ENCODE data around the gene SDC3.

The SDC3 gene

DNA sequence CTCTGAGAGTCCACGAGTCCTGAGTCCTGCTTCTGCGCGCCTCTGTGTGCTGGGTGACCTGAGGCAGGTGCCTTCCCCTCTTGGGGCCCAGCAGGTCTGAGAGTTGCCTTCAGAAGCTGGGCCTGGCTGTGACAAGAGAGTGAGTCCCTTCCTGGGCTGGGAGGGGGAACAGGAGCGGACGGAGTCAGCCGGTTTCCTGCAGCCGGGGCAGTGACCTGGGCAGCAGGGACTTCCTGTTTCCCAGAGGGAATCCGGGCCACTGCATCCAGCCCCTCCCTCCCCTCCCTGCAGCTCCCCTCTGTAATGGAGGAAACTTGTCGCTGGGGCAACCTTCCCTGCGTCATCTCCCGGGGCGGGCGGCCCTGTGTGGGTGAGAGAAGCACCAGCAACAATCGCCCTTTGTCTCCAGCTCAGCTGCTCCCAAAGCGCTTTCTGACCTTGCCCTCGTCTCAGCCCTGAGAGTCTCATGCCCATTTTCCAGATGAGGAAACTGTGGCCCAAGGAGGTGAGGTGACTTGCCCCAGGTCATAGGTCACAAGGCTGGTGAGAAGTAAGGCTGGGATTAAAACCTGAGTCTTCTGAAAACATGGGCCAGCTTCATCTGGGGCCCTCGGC is 61.1 kb downstream of the SDC3 start:
- DNase-seq (ENCODE audit: low spot score) = peak; percentile 94

DNA sequence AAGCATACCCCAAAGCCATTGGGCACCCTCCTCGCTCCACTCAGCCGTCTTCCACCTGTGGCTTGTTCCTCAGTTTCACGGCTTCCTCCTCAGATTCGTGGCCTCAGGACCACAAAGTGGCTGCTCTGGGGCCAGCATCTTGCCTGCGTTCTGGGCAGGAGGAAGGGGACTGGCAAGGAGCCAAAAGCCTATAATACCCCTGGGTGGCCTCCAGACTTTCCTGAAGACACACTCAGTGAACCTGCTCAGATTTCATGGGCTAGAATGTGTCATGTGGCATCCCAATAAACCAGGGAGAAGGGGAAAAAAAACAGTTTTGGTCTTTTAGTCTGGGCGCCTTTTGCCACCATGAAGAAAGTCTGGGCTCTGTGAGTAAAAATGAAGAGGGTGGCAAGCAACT is 62.0 kb downstream of the SDC3 start:
- DNase-seq (ENCODE audit: low spot score) = no peak

DNA sequence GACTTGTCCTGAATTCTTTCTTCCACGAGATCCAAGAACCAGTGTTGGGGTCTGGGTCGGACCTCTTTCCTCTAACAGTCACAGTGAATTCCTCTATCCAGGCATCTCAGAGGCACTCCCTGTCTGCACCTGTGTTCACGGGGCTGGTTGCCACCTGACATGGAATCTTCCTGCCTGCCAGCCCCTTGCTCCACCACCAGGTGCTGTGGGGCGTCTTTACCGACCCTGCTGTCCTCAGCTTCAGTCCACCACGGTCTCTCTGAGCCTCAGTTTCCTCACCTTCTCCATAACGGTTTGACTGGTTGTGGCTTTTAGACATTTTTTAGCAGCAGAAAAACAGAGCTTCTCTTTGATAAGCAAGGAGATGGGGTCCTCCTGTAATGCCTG is 62.7 kb downstream of the SDC3 start:
- no peak for DNase-seq (ENCODE audit: low spot score)

DNA sequence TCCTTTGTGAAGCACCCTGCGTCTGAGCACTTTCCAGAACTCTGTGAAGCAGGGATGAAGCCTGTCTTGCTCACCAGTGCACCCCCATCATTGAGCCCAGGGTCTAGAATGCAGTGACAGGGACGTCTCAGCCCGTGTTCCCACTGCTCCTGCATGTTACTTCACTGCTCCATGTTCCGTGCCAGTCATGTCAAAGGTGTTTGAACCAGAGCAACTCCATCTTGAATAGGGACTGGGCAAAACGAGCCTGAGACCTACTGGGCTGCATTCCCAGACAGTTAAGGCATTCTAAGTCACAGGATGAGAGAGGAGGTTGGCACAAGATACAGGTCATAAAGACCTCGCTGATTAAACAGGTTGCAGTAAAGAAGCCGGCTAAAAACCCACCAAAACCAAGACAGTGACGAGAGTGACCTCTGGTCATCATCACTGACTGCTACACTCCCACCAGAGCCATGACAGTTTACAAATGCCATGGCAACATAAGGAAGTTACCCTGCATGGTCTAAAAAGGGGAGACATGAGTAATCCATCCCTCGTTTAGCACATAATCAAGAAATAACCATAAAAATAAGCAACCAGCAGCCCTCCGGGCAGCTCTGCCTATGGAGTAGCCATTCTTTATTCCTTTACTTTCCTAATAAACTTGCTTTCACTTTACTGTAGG is 63.2 kb downstream of the SDC3 start:
- no peak for DNase-seq (ENCODE audit: low spot score)

DNA sequence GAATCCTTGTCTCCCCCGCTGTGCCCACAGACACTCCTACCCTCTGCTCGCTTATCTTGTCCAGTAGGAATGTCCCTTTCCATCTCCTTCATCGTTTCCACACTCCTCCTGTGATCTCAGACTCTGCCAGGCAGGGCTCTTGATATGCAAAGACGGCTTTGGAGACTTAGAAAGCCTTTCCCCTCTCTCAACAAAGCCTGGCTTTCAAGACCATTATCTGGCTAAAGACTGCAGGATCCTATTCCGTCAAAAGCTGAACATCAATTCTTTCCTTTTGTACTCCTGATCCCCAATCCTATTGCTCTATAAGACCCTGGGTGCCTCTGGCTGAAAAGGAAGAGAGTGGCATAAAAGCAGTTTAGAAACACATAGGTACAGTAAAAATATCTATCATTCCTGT is 63.9 kb downstream of the SDC3 start:
- no peak for DNase-seq (ENCODE audit: low spot score)

DNA sequence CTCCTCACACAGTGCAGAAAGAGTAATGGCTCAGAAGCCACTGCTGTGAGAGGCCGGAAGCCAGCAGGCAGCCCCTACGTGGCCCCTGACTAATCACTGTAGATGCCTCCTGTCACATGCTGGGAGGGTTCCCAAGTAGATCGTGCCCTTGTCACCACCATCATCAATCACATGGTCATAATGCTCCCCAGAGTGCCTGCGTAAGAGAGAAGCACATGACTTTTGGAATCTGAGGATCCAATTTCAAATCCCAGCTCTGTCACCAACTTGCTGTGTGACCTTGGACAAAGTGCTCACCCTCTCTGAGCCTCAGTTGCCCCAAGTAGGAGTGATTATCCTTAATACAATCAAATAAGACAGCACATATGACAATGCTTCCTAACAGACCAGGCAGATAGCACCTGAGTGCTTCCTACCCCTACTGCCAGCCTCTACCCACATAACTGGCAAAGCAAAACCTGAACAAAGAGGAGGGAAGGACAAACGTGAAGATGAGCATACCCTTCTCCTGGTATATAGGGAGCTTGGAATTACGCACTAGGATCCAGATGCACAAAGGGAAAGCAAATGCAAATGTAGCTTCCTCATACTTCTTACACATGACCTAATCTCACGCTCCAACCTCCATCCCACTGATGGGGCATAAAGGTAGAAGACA is 65.7 kb downstream of the SDC3 start:
- DNase-seq (ENCODE audit: low spot score) = no peak

DNA sequence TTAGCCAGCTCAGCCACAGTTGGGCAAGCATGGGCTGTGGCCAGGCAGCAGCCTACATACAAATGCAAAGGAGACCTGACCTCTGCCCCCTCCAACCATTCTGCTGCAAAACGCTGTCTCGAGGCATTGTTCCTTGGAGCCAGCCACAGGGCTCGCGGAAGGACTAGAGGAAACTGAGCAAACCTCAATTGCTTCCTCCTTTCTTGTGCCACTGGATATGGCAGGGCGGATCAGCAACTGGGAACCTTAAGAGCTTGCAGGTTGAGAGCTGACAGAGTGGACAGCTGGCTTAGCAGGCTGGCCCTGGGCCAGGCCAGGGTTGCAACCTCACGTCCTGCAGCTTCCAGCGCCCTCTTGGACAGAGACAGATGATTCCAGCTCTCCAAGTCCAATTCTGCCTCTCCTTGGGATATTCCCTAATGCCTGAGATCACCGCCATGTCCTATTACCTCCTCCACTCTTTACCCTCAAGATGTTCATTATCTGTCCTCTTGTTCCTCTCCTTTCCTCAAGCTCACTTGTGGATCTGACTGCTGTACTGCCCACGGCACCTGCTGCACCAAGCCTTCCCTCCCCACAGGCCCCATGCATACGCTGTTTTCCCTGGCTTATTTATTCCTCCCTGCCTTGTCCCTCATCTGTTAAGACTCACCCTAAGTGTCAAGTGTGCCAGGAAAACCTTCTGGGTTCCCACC is 67.5 kb downstream of the SDC3 start:
- DNase-seq (ENCODE audit: low spot score) = no peak

DNA sequence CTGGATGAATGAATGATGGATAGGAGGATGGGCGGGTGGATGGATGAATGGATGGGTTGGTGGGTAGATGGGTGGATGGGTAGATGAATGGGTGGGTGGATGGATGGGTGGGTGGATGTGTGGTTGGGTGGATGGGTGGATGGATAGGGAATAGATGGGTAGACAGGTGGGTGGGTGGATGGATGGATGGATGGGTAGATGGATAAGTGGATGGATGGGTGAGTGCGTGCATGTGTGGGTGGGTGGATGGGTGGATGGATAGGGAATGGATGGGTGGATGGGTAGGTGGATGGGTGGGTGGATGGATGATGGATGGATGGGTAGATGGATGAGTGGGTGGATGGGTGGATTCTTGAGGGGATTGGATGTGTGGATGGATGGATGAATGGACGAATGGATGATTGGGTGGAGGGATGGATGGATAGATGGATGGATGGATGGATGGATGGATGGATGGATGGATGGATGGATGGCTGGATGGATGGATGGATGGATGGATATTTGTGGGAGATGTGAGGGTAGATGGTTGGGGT is 68.7 kb downstream of the SDC3 start:
- DNase-seq (ENCODE audit: low spot score) = no peak

DNA sequence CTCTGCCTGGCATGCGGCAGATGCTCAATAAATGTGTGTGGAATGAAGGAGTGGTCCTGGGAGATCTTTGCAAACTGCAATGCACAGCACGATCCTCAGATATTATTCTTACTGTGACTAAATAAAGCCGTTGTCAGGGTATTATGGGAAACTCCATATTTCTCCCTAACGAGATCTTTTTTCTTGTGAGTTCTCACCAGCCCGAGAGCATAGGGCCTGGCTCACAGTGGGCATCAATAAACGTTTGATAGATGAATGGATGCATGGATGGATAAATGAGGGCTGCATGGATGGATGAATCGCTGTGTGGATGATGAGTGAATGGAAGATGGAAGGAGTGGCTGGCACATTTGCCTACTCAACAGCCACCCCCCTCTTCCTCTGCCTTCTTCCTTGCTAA is 69.6 kb downstream of the SDC3 start:
- DNase-seq (ENCODE audit: low spot score) = no peak

DNA sequence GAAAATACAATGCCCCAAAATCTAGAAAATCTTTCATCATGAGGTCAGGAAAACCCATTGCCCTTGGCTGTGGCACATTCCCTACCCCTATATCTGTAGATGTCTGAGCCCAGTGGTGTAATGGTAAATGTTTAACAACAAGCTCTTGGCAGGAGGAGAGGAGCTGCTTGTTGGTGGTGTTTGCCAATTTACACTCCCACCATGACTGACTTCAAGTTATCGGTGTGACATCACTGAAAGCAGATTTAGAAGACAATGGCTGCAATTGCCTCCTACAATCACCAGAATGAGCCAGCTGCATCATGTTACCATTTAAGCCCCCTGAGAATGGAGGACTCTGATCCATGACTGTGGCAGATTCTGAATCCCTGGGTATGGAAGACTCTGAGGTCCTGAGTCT is 70.9 kb downstream of the SDC3 start:
- no peak for DNase-seq (ENCODE audit: low spot score)

DNA sequence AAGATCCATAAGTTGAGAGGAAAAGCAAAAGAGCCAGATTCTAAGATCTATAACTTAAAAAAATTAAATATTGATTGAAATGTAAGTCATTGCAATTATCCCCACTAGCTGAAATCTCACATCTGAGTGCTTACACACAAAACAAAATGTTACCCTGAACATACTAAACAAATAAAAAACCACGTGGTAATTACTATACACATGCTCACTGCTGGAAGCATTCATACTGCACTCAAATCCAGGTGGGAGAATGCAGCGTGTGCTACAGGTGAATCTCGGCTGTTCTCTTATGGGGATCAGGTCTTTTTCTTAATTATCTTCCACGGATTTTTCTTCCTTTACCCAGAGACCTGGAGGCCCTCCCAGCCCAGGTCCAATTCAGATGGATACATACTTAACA is 74.3 kb downstream of the SDC3 start:
- no peak for DNase-seq (ENCODE audit: low spot score)

DNA sequence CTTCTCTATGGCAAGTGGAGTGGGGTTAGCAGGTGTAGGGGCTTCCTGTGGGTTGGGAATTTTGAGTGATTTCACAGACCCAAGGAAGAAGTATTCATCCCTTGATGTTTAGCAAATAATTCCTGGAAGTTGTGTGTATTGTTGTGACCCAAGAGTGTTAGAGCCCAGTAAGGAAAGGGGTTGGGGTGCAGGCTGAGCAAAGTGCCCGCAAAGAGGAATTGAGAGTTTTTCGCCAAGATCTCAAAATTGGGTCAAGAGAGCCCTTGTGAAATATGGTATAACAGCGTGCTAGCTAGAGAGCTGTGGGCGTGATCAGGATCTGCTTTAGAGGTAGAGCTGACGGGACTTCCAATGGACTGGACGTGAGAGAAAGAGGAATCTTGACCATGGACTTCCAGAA is 78.0 kb downstream of the SDC3 start:
- no peak for DNase-seq (ENCODE audit: low spot score)

DNA sequence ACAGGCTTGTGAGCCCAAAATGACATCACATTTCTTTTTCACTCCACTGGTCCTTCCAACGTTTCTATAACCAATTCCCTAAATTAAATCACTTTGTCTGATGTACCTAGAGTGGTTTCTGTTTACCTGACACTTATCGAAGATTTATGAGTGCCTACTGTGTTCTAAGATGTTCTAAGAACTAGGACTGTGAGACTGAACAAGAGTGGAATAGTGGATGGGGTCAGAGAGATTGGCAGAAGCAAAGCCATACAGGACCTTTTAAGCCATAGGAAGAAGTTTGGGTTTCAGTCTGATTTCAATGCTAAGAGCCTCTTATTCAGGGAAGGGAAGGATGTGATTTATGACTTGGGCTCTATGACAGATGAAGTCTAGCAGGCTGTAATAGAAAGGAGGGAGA is 78.7 kb downstream of the SDC3 start:
- no peak for DNase-seq (ENCODE audit: low spot score)

DNA sequence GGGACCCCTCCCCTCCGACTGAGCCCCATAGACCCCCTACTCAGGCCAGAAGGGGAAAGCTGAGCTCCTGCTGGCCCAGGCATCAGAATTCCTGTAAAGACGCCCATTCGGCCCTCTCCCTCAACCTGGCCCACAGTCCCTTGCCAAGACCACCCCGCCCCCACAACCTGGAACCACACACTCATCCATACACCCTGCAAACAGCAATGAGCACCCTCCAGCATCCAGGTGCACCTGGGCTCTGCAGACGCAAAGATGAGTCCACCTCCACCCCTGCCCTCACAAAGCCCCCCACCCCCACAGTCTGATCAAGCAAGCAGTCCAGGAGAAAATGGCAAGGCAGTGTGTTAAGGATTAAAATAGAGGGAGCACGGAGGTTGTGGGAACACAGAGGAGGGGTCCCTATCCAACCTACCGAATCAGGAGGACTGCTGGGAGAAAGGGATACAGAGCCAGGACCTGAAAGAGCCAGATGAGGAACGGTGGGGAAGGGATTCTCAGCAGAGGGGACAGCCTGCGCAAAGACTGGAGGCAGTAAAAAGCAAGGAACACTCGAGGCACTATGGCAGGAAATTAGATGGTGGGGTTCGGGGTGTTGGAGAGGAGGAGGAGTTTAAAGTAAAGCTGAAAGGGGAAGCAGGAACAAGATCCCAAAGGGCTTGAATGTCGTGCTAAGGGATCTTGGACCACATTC is 83.7 kb downstream of the SDC3 start:
- no peak for DNase-seq (ENCODE audit: low spot score)

DNA sequence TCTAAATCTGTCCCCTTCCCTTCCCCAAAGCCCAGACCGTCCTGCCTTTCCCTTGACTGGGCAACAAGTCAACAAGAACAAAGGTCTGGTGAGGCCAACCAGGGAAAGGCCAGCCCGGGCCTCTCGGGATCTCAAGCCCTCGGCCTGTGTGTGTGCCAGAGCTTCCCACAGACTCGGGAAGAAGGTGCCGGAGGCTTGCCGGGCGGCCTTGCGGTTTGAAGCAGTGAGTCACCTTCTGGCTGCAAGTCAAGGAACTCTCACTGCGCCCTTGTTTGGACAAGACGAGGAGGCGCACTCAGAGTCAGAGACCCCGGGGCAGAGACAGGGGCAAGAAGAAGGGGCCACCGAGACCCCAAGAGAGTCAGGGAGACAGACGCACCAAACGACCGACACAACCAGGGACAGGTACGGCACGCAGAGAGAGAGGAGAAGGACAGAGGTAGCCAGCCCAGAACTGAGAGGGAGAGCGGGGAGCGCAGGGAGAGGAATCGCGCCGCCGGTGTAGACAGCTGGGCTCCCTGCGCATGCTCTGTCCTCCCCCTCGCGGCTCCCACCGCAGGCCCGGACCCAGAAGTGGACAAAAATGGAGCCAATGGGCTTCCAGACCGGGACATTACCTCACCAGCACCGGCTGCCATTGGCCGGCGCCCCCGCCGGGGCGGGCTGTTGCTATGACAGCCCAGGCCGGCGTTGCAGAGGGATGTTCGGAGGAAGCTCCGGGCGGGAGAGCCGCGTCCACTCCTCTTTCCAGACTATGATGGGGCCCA is 84.4 kb downstream of the SDC3 start:
- peak; percentile 98 for DNase-seq (ENCODE audit: low spot score)

DNA sequence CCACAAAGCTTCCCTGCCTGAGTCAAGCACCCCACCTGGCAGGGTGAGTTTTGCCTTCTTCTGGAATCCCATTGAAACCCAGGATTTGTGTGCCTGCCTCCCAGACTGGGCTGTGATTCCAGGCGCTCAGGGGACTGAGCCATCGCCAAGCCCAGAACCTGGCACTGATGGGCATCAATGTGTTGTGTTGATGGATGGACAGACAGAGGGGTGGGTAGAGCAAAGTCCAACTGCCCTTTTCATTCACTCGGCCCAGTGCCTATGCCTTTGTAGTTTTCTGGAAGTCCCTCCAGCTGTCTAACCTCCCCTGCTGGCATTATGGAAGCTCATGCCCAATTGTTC is 85.0 kb downstream of the SDC3 start:
- no peak for DNase-seq (ENCODE audit: low spot score)

DNA sequence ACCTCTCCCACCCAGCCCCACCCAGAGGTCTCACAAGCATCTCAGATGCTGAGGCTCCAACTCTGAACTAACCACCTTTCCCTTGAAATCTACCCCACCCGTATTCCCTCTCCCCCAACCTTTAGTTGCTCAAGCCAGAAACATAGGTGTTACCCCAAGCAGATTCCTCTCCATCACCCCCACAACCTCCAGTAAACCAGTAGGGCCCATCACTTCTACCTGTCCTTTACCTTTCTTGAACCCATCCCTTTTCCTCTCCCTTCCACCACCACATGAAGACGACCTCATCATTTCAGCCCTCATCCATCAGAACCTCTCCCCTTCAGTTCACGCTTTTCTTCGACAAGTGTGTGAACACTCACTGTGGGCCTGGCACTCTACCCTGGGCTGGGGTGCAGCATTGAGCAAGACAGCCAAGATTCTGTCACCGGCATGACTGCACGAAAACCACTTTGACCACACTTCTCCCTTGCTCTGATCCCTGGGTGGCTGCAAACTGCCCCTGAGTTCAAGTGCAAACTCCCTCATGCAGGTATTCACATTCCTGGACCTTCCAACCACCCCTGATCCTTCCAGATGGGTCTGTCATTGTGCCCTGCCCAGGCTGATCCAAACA is 85.5 kb downstream of the SDC3 start:
- DNase-seq (ENCODE audit: low spot score) = no peak

DNA sequence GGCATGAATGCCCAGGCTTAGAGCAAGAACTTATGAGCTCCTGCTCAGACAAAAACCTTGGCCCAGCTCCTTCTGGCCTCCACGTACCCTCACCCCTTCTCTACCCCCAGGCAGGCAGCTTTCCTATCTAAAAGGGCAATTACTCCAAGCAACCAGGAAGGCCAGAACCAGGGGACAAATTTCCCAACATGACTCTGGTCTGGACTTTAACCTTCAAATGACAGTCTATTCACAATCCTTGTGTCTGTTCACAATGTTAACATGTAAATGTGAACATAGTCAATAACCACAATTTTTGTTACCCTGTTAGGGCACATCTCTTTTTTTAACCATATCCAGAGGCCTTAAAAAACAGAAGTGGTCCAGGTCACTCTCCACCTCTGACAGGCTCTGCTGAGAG is 86.6 kb downstream of the SDC3 start:
- no peak for DNase-seq (ENCODE audit: low spot score)

DNA sequence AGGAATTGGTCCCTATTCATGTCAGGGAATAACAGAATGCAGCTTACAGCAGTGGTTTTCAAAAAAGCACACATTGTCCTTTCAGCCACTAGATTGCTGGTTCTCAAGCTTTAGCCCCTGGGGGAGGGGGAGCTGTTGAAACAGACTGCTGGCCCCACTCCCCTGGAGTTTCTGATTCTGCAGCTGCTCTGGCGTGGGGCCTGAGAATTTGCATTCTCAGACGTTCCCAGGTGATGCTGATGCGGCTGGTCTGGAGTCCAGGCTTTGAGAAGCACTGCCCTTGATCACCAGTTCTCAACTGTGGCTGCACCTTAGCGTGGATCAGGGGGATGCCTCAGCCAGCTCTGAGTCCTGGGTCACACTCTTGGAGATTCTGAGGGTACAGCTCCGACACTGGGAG is 88.3 kb downstream of the SDC3 start:
- DNase-seq (ENCODE audit: low spot score) = no peak

All from globus pallidus (tissue), 1 donor.